Central memory CD8-positive, alpha-beta T cell (primary cell): ENCODE data around the gene PLD3.
A peak's percentile ranks its signal among the peaks of the same experiment; 100 is the strongest.

Experiments used
- ATAC-seq: fragments of 150-1000 bp; cut with Tn5 transposase; replicated peaks from 2 replicates; pipeline ENCODE4 v1.10.0; 2022; ENCODE audit warnings: mild to moderate bottlenecking, moderate FRiP score, moderate number of reproducible peaks; ENCODE audit not compliant: poor library complexity, severe bottlenecking; ENCODE audit errors: extremely low read depth
- DNase-seq, 2 donors: peaks; one replicate each; pipeline ENCODE4 v3.0.0; 2021; ENCODE audit warnings: low spot score in 2 of 2
- H3K27ac Mint-ChIP-seq: one replicate; pipeline ENCODE4 v1.8.0; 2022; ENCODE audit warnings: low read depth, mild to moderate bottlenecking, moderate library complexity, mixed read lengths
- H3K27me3 Mint-ChIP-seq: one replicate; pipeline ENCODE4 v1.8.0; 2022; ENCODE audit warnings: mixed read lengths
- H3K36me3 Mint-ChIP-seq: one replicate; pipeline ENCODE4 v1.8.0; 2022; ENCODE audit warnings: mild to moderate bottlenecking, moderate library complexity, mixed read lengths; ENCODE audit not compliant: insufficient read depth
- H3K4me1 Mint-ChIP-seq: one replicate; pipeline ENCODE4 v1.8.0; 2022; ENCODE audit warnings: mixed read lengths
- H3K4me3 Mint-ChIP-seq: one replicate; pipeline ENCODE4 v1.8.0; 2022; ENCODE audit warnings: mild to moderate bottlenecking, moderate library complexity, mixed read lengths
- H3K9me3 Mint-ChIP-seq: one replicate; pipeline ENCODE4 v1.8.0; 2022; ENCODE audit warnings: mixed read lengths

Gene PLD3

DNA sequence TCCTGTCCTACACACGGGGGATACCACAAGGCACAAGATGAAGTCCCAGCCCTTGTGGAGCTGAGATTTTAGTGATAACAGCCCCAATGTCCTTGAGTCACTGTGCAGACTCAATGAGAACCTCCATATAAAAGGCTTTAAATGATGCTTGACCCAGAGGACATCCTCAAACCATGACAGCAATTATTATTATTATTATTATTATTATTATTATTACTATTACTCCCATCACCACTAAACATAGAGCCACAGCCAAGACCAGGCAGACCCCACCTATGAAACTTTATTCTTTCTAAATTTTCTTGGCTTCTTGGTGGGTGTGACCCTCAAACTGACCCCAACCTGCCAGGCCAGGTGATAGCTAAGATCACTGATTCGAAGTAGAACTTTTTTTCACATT is 11.4 kb upstream of the PLD3 start:
- no peaks in the 10 kb centered on the region for H3K27me3 Mint-ChIP-seq
- H3K36me3 Mint-ChIP-seq = peaks cover 27% of the 10 kb centered on the region
- H3K9me3 Mint-ChIP-seq = no peaks in the 10 kb centered on the region
- no peak for ATAC-seq
- peaks cover 7% of the 10 kb centered on the region for H3K4me1 Mint-ChIP-seq
- no peak overlapping the region for H3K4me3 Mint-ChIP-seq
- H3K27ac Mint-ChIP-seq = no peak overlapping the region
- DNase-seq = no peak

DNA sequence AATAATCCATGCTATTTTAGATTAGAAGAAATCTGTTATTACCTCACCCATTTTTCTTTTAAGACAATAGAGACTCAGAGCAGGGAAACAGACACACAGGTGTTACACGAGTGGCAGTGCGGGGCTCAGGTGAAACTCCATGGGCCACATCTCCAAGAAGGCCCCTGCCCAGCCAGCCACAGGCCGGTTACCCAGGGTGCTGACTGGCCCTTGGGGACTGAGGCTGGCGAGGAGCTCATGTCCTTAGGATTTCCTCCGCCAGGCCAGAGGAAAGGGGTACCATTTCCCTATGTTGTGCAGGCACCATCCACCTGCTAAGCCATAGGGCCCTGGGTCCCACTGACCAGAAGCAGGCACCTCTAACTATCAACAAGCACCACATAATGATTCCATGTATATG is 10.9 kb upstream of the PLD3 start:
- DNase-seq (no peak), ATAC-seq (no peak)
- H3K27me3 Mint-ChIP-seq = no peaks in the 10 kb centered on the region
- H3K9me3 Mint-ChIP-seq = no peaks in the 10 kb centered on the region
- H3K4me3 Mint-ChIP-seq = no peak overlapping the region
- H3K27ac Mint-ChIP-seq = no peak overlapping the region
- H3K36me3 Mint-ChIP-seq = peaks cover 22% of the 10 kb centered on the region
- peaks cover 11% of the 10 kb centered on the region for H3K4me1 Mint-ChIP-seq

DNA sequence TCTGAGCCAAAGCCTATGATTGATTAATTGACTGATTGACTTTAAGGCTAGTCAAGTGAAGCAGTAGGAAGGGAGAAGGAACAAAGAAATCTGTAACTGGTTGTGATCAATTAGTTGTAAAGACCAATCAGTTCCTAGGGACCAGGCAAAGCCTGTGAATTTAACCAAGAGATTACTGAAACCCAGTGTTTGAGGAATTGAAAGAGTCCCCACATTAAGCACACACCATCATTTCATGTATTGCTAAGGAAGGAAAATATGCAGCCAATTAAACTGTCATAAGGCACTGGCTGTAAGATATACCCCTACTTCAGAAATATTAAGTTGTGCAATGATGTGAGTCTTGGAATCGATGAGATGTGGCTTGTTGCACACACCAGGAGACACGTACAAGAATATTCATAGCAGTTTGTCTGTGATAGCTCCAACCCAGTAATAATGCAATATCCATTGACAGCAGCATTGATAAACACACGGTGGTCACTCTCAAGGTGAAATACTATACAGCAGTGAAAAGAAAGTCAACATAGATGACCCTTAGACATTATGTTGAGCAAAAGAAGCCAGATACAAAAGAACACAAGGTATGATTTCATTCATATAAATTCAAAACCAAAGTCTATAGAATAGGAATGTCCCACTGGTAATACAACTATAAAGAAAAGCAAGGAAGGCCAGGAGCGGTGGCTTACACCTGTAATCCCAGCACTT is 9.3 kb upstream of the PLD3 start:
- Mint-ChIP-seq H3K36me3 (peaks cover 14% of the 10 kb centered on the region), H3K27me3 (no peaks in the 10 kb centered on the region), H3K4me1 (peaks cover 19% of the 10 kb centered on the region)

DNA sequence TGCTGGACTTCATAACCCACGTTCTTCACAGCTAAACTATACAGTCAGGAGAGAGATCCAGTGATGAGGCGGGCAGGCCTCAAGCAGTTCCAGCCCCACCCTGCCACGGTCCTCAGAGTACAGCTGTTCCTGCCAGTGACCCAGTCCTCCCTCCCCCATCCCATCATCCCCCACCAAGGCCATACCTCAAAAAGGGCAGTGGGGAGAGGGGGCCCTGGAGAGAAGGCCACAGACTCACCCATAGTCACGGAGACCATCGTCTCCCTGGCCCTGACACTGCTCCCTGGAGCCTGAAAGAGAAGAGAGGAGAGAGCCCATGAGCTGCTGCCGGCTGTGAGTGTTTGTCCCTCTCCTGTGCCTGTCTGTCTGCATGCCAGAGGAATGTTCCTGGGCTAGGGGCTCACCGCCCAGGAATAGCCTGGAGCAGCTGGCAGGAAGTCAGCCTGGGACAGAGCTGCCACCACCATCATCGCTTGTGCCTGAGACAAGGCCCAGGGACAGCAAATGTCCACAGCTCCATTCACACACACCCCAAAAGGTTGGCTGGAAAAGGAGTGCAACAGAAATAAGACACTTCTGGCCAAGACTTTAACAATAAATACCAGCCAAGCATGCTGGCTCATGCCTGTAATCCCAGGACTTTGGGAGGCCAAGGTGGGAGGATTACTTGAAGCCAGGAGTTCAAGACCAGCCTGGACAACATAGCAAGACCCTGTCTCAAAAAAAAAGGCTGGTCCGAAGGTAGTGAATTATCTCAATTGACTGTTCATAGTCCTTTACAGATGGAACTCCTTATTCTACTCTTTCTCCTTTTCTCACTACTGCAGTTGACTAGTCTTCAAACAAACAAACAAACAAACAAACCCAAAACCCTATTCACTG is 6.7 kb upstream of the PLD3 start:
- H3K27me3 Mint-ChIP-seq = no peaks in the 10 kb centered on the region
- H3K4me3 Mint-ChIP-seq = no peak overlapping the region
- no peaks in the 10 kb centered on the region for H3K9me3 Mint-ChIP-seq
- ATAC-seq (no peak), DNase-seq (no peak)
- H3K4me1 Mint-ChIP-seq = peaks cover 19% of the 10 kb centered on the region
- peak overlapping the region; percentile 62 for H3K27ac Mint-ChIP-seq
- H3K36me3 Mint-ChIP-seq = peaks cover 10% of the 10 kb centered on the region

More for the DNA sequence above, 9.3 kb upstream of the PLD3 start:
- Mint-ChIP-seq H3K9me3 (no peaks in the 10 kb centered on the region), H3K27ac (no peak overlapping the region), H3K4me3 (no peak overlapping the region)
- DNase-seq = no peak
- ATAC-seq = no peak

DNA sequence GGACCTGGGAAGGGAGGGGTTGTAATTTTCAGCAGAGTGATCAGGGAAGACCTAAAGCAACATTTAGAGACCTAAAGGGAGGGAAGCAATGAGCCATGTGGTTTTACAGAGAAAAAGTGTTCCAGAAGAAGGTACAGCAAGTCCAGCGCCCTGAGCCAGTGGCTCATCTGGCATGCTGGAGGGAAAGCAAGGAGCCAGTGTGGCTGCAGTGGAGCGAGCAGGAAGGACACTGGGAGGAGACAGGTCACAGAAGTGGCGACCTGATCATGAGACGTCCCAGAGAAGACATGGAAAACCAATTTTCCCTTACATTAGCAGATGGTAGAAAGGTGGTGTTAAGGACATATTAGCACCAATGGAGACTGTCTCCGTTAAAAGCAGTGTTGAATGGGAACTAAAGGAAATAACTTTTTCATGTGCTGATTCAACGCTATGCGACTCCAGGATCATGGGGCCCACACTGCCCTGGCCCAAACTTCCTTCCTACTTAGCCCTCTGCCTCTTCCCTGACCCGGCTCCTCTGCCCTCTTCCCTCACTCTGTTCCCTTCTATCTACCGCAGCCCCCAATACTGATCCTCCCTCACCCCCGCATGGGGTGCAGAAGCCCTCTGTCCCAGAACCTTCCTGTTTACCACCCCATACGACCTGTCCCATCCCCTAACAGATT is 5.7 kb upstream of the PLD3 start:
- DNase-seq (no peak), ATAC-seq (no peak)
- Mint-ChIP-seq H3K4me1 (peaks cover 24% of the 10 kb centered on the region), H3K9me3 (no peaks in the 10 kb centered on the region), H3K36me3 (peaks cover 11% of the 10 kb centered on the region), H3K4me3 (no peak overlapping the region), H3K27me3 (no peaks in the 10 kb centered on the region), H3K27ac (no peak overlapping the region)

DNA sequence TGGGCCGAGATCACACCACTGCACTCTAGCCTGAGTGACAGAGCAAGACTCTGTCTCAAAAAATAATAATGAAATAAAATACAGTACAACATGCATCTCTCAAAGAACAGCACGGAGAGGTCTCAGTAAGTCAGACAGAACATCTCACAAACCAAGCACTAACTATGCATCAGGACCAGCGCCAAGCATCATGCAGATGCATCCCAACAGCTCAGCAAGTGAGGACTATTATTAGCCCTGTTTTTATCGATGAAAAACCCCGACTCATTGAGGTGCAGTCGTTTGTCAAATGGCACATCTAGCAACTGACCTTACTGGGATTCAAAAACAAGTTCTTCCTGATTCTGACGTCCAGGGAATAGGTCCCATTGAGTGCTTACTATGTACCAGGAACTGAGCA is 4.1 kb upstream of the PLD3 start:
- Mint-ChIP-seq H3K4me1 (peaks cover 29% of the 10 kb centered on the region), H3K9me3 (no peaks in the 10 kb centered on the region), H3K27me3 (no peaks in the 10 kb centered on the region), H3K27ac (no peak overlapping the region), H3K36me3 (peaks cover 18% of the 10 kb centered on the region), H3K4me3 (no peak overlapping the region)
- DNase-seq (no peak), ATAC-seq (no peak)

DNA sequence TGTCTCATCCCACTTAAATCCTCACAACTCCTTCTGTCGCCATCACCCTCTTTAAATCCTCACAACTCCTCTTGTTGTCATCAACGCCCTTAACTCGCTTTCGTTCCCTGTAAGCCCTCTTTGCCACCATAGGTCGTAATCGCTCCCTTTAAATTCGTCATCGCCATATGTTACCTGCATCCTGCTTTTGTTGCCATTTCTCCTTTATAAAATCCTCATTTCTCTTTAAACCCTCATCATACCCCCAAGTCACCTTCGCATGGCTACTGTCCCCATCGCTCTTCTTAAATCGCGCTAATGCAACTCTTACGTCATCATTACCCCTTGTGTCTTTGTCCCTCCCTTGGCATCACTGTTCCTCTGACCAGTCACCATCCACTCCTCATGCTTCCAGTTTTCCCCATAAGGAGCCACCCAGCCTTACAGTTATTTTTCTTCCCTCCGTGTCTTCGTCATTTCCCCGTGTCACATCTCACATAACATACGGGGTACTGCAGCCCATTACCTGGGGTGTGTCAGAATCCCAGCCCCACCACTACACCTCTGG is 539 bp downstream of the PLD3 start:
- H3K36me3 Mint-ChIP-seq = peaks cover 14% of the 10 kb centered on the region
- peak overlapping the region; percentile 60 for H3K27ac Mint-ChIP-seq
- ATAC-seq = no peak
- no peak for DNase-seq
- H3K4me3 Mint-ChIP-seq = peak overlapping the region; percentile 79
- H3K4me1 Mint-ChIP-seq = peaks cover 23% of the 10 kb centered on the region
- H3K27me3 Mint-ChIP-seq = no peaks in the 10 kb centered on the region
- no peaks in the 10 kb centered on the region for H3K9me3 Mint-ChIP-seq

DNA sequence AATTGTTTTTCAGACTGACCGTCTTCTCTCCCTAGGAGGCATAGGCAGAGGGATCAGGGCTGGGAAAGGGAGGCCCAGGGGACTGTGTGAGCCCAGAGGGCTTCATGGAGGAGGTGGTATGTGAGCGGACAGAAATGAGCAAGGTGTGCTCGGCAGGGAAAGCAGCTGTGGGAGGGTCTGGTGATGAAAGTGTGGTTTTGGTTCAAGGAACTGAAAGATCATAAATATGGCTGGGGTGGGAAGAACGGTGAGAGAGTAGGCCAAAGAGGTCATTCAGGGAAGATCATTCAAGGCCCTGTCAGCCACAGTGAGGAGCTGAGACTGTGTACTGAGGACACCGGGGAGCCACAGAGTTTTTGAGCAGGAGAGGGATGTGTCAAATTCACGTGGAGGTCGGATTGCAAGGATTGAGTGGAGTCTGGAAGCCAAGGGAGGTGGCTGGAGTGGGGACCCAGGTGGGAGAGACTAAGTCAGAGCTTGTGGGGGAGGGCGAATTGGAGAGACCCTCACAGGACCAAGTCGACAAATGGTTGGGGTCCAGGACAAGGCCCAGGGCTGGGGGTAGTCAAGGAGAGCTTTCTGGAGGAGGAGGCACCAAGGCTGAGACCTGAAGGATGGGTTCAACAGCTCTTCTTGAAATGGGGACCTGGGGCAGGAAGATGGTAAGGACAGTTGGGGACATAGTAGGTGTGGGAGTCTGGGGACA is 7.6 kb downstream of the PLD3 start:
- H3K9me3 Mint-ChIP-seq = no peaks in the 10 kb centered on the region
- peaks cover 33% of the 10 kb centered on the region for H3K4me1 Mint-ChIP-seq
- peak overlapping the region; percentile 65 for H3K27ac Mint-ChIP-seq
- ATAC-seq (no peak), DNase-seq (no peak)
- H3K36me3 Mint-ChIP-seq = peaks cover 6% of the 10 kb centered on the region
- H3K4me3 Mint-ChIP-seq = no peak overlapping the region
- H3K27me3 Mint-ChIP-seq = no peaks in the 10 kb centered on the region

DNA sequence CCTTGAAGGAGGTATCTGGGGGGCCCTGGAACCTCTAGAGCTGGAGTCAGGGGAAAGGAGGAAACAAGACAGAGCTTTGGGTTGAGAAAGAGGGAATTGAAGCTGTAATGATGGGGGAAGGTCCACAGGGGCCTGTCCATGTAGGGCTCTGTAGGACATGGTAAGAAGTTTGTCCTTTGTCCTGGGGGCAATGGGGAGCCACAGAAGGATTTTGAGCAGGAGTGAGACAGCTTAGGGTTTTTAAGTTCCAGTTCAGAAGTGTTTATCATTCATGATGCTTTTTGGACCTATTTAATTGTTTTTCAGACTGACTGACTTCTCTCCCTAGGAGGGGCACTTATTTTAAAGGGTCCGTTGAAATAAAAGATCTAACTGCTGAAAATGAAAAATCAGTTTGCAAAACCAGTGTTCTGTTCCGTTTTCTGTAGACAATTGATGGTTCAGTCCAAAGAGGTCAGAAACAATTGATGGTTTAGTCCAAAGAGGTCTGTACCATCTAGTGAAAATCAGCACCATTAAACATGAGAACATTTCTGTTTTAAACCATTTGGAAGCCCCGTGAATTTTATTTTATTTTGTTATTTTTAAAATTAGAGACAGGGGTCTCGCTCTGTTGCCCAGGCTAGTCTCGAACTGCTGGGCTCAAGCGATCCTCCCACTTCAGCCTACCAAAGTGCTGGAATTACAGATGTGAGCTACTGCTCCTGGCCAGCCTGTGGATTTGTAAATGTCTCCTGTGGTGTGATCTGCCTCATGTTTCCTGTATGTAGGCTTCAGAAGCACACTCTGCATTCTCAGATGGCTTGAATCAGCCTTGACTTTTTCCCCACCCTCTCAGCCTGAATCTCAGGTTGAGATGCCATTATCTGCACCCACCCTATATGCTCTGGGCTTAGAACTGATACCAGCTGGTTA is 8.4 kb downstream of the PLD3 start:
- Mint-ChIP-seq H3K27ac (no peak overlapping the region), H3K36me3 (peaks cover 3% of the 10 kb centered on the region), H3K9me3 (no peaks in the 10 kb centered on the region), H3K4me1 (peaks cover 33% of the 10 kb centered on the region), H3K27me3 (no peaks in the 10 kb centered on the region), H3K4me3 (no peak overlapping the region)
- DNase-seq (no peak), ATAC-seq (no peak)

DNA sequence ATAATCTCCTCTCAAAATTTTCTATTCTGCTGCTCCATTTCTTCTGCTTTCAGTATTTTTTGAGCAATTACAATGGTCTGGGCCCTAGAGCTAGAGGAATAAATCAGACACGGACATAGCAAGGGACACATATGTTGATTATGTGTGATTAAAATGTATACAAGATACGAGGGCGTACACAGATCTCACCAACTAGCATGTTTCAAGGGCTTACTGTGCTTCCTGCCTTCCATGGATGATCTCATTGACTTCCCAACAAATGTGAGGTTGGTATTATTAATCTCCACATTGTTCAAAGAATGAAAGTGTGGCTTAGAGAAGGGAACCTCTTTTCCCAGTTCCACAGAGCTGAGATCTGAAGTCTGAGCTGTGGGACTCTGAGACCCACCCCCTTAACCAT is 9.1 kb downstream of the PLD3 start:
- Mint-ChIP-seq H3K4me3 (no peak overlapping the region), H3K27ac (no peak overlapping the region), H3K9me3 (no peaks in the 10 kb centered on the region), H3K27me3 (no peaks in the 10 kb centered on the region), H3K4me1 (peaks cover 37% of the 10 kb centered on the region), H3K36me3 (peaks cover 3% of the 10 kb centered on the region)
- DNase-seq (no peak), ATAC-seq (no peak)

DNA sequence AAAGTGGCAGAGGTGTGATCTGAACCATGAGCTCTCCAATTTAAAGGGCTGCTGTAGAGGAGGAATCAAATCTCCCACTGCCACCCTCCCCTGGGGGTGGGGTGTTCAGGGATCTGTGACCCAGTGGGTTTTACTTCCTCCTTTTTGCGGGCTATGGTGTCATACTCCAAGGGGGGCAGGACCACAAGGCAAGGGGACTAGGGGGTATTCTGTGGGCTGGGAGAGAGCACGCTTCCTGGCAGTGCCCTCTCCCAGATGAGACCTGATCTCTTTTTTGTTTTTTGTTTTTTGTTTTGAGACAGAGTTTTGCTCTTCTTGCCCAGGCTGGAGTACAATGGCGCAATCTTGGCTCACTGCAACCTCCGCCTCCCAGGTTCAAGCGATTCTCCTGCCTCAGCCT is 10.3 kb downstream of the PLD3 start:
- H3K9me3 Mint-ChIP-seq = no peaks in the 10 kb centered on the region
- peaks cover 2% of the 10 kb centered on the region for H3K36me3 Mint-ChIP-seq
- no peak for DNase-seq
- ATAC-seq = peak; percentile 49
- no peak overlapping the region for H3K4me3 Mint-ChIP-seq
- H3K4me1 Mint-ChIP-seq = peaks cover 46% of the 10 kb centered on the region
- no peaks in the 10 kb centered on the region for H3K27me3 Mint-ChIP-seq
- H3K27ac Mint-ChIP-seq = no peak overlapping the region
